ENCODE measurements around the gene DHPS.

The DHPS gene

GRCh38 chr19:12708641-12709040, 27.0 kb upstream of the DHPS start:
- no peaks in the 10 kb centered on the region for H3K27me3 Mint-ChIP-seq (ENCODE audit: low read depth, poor library complexity)
- H3K27ac Mint-ChIP-seq: no peak overlapping the region
- no peak for TF ChIP-seq CTCF (IDR thresholded peaks at IDR 0.05)
- peaks cover 2% of the 10 kb centered on the region for H3K4me1 Mint-ChIP-seq
- DNase-seq: no peak
- H3K36me3 Mint-ChIP-seq (ENCODE audit: low read depth): peaks cover 73% of the 10 kb centered on the region
- no peak overlapping the region for H3K4me3 Mint-ChIP-seq
- H3K9me3 Mint-ChIP-seq: peaks cover 9% of the 10 kb centered on the region

GRCh38 chr19:12706332-12706718, 24.6 kb upstream of the DHPS start:
- no peak overlapping the region for H3K27ac Mint-ChIP-seq
- H3K4me3 Mint-ChIP-seq: no peak overlapping the region
- DNase-seq: no peak
- peaks cover 4% of the 10 kb centered on the region for H3K27me3 Mint-ChIP-seq (ENCODE audit: low read depth, poor library complexity)
- TF ChIP-seq CTCF (IDR thresholded peaks at IDR 0.05): no peak
- no peaks in the 10 kb centered on the region for H3K9me3 Mint-ChIP-seq
- H3K4me1 Mint-ChIP-seq: peaks cover 15% of the 10 kb centered on the region
- peaks cover 71% of the 10 kb centered on the region for H3K36me3 Mint-ChIP-seq (ENCODE audit: low read depth)

- TF ChIP-seq CTCF (IDR thresholded peaks at IDR 0.05): no peak
- Mint-ChIP-seq H3K27me3 (ENCODE audit: low read depth, poor library complexity) (peaks cover 4% of the 10 kb centered on the region), H3K4me1 (peaks cover 20% of the 10 kb centered on the region), H3K36me3 (ENCODE audit: low read depth) (peaks cover 71% of the 10 kb centered on the region), H3K4me3 (no peak overlapping the region), H3K9me3 (no peaks in the 10 kb centered on the region), H3K27ac (no peak overlapping the region)
- no peak for DNase-seq
Measured at GRCh38 chr19:12705654-12706331, 24.1 kb upstream of the DHPS start.

GRCh38 chr19:12705169-12705568, 23.5 kb upstream of the DHPS start:
- no peak for TF ChIP-seq CTCF (IDR thresholded peaks at IDR 0.05)
- no peaks in the 10 kb centered on the region for H3K9me3 Mint-ChIP-seq
- peaks cover 68% of the 10 kb centered on the region for H3K36me3 Mint-ChIP-seq (ENCODE audit: low read depth)
- no peak for DNase-seq
- H3K27ac Mint-ChIP-seq: no peak overlapping the region
- peaks cover 24% of the 10 kb centered on the region for H3K4me1 Mint-ChIP-seq
- H3K4me3 Mint-ChIP-seq: no peak overlapping the region
- peaks cover 4% of the 10 kb centered on the region for H3K27me3 Mint-ChIP-seq (ENCODE audit: low read depth, poor library complexity)

GRCh38 chr19:12703046-12703445, 21.4 kb upstream of the DHPS start:
- Mint-ChIP-seq H3K9me3 (no peaks in the 10 kb centered on the region), H3K36me3 (ENCODE audit: low read depth) (peaks cover 68% of the 10 kb centered on the region), H3K4me3 (peak overlapping the region; percentile 54), H3K4me1 (peaks cover 39% of the 10 kb centered on the region), H3K27me3 (ENCODE audit: low read depth, poor library complexity) (peaks cover 4% of the 10 kb centered on the region), H3K27ac (peak overlapping the region; percentile 94)
- TF ChIP-seq CTCF (IDR thresholded peaks at IDR 0.05): no peak
- DNase-seq: peak; percentile 66

- Mint-ChIP-seq H3K9me3 (no peaks in the 10 kb centered on the region), H3K27ac (peak overlapping the region; percentile 72), H3K4me3 (no peak overlapping the region), H3K27me3 (ENCODE audit: low read depth, poor library complexity) (peaks cover 4% of the 10 kb centered on the region), H3K4me1 (peaks cover 43% of the 10 kb centered on the region), H3K36me3 (ENCODE audit: low read depth) (peaks cover 64% of the 10 kb centered on the region)
- TF ChIP-seq CTCF (IDR thresholded peaks at IDR 0.05): no peak
- DNase-seq: no peak
Measured at GRCh38 chr19:12701596-12702282, 20.1 kb upstream of the DHPS start.

Measured in nephron progenitor cell (in vitro differentiated cells).